Parathyroid adenoma (tissue), 2 donors: ENCODE results near the gene EFCAB7.

Experiments
- H2AFZ ChIP-seq: fragments of 300-600 bp; sonication (generic); one replicate; pipeline ENCODE4 v1.7.0; 2017; ENCODE audit warnings: antibody characterized with exemption, mild to moderate bottlenecking
- H3K27ac ChIP-seq: fragments of 300-600 bp; sonication (generic); one replicate; pipeline ENCODE4 v1.7.0; 2017
- H3K27me3 ChIP-seq: fragments of 300-600 bp; sonication (generic); one replicate; pipeline ENCODE4 v1.7.0; 2017; ENCODE audit warnings: low read length; ENCODE audit not compliant: control insufficient read depth, insufficient read depth
- H3K36me3 ChIP-seq: fragments of 300-600 bp; sonication (generic); one replicate; pipeline ENCODE4 v1.7.0; 2017; ENCODE audit warnings: low read length; ENCODE audit not compliant: control insufficient read depth, insufficient read depth
- H3K4me1 ChIP-seq: fragments of 300-600 bp; sonication (generic); one replicate; pipeline ENCODE4 v1.7.0; 2017; ENCODE audit warnings: control low read depth
- H3K4me2 ChIP-seq: fragments of 300-600 bp; sonication (generic); one replicate; pipeline ENCODE4 v1.7.0; 2017; ENCODE audit warnings: low read length
- H3K4me3 ChIP-seq: fragments of 300-600 bp; sonication (generic); one replicate; pipeline ENCODE4 v1.7.0; 2017; ENCODE audit warnings: low read depth, low read length
- H3K79me2 ChIP-seq: fragments of 300-600 bp; sonication (generic); one replicate; pipeline ENCODE4 v1.7.0; 2017; ENCODE audit warnings: control low read depth
- H3K9ac ChIP-seq: fragments of 300-600 bp; sonication (generic); one replicate; pipeline ENCODE4 v1.7.0; 2017; ENCODE audit warnings: mild to moderate bottlenecking
- H3K9me3 ChIP-seq: fragments of 300-600 bp; sonication (generic); one replicate; pipeline ENCODE4 v1.7.0; 2017; ENCODE audit warnings: low read length; ENCODE audit not compliant: control insufficient read depth
- TF ChIP-seq, protein P1 (sequence below): fragments of 300-600 bp; sonication (generic); IDR thresholded peaks from one replicate; pipeline ENCODE4 v1.7.0; 2017; ENCODE audit warnings: antibody characterized with exemption, mild to moderate bottlenecking
- donor health status: primary hyperparathyroidism.

Gene EFCAB7

DNA sequence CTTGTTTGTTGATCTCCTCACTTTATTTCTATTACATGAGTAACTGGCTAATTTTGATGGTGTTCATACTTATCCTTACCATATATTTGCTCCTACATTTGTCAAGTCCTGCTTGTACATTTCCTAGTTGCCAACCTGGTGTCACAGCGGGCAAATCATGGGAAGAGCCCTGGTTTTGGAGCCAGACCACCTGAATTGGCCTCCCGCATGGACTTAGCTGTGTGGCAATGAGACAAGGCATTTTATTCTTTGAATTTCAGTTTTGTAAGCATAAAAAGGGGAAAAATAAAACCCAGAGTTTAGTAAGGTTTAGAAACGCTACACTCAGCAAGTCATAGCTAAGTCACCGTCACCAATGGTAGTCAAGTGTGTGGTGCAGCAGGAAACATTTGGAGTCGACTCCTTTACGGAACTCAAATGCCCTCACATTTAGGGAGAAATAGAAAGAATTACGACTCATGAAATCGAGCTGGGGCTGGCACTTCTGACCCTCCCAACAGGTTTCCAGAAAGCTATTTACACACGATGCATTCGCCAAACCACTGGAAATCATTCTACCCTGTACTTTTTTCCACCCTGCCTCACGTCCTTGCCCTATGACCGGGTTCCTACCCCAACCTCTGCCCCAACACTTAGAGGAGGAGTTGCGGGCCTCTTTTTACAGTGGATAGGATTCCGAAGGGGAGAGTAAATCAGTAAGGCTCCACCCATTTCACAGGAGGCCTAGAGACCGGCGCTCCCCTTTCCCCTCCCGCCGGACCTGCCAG lies 69.4 kb downstream of the EFCAB7 start:
- peak overlapping the region; percentile 94 for H3K4me2 ChIP-seq
- H3K79me2 ChIP-seq = no peaks in the 10 kb centered on the region
- peak overlapping the region; percentile 91 for H3K27ac ChIP-seq
- peak overlapping the region; percentile 93 for H3K4me3 ChIP-seq
- TF ChIP-seq, protein P1, sequence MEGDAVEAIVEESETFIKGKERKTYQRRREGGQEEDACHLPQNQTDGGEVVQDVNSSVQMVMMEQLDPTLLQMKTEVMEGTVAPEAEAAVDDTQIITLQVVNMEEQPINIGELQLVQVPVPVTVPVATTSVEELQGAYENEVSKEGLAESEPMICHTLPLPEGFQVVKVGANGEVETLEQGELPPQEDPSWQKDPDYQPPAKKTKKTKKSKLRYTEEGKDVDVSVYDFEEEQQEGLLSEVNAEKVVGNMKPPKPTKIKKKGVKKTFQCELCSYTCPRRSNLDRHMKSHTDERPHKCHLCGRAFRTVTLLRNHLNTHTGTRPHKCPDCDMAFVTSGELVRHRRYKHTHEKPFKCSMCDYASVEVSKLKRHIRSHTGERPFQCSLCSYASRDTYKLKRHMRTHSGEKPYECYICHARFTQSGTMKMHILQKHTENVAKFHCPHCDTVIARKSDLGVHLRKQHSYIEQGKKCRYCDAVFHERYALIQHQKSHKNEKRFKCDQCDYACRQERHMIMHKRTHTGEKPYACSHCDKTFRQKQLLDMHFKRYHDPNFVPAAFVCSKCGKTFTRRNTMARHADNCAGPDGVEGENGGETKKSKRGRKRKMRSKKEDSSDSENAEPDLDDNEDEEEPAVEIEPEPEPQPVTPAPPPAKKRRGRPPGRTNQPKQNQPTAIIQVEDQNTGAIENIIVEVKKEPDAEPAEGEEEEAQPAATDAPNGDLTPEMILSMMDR = no peak
- no peaks in the 10 kb centered on the region for H3K4me1 ChIP-seq
- H3K27me3 ChIP-seq = no peaks in the 10 kb centered on the region
- peak overlapping the region; percentile 95 for H2AFZ ChIP-seq
- H3K9me3 ChIP-seq = no peaks in the 10 kb centered on the region
- H3K9ac ChIP-seq = peak overlapping the region; percentile 72
- H3K36me3 ChIP-seq = no peaks in the 10 kb centered on the region

DNA sequence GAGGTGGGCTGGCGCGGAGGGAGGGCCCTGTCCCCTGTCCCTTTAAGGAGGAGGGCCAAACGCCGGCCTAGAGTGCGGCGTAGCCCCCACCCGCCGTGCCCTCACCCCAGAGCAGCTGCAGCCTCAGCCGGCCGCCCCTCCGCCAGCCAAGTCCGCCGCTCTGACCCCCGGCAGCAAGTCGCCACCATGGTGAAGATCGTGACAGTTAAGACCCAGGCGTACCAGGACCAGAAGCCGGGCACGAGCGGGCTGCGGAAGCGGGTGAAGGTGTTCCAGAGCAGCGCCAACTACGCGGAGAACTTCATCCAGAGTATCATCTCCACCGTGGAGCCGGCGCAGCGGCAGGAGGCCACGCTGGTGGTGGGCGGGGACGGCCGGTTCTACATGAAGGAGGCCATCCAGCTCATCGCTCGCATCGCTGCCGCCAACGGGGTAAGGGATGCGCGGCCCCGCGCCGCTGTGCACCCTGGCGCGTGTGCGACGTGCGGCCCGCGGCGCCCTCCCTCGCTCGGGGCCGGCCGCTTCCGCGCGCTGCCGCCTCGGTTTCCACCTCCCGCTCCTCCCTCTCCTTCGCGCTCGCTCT lies 70.1 kb downstream of the EFCAB7 start, which contains the start of gene PGM1:
PGM1 (plus strand) TSS at position 109 of the 583 bp plus-strand sequence; CDS start at position 187, 78 bp downstream.
- peak within 1 kb of the TSS; percentile 76 for H3K9ac ChIP-seq
- H3K27me3 ChIP-seq = no peaks in the 10 kb centered on the region
- H3K4me1 ChIP-seq = no peaks in the 10 kb centered on the region
- no peaks in the 10 kb centered on the region for H3K36me3 ChIP-seq
- H3K27ac ChIP-seq = peak within 1 kb of the TSS; percentile 91
- H2AFZ ChIP-seq = peak within 1 kb of the TSS; percentile 95
- TF ChIP-seq, protein P1 = no peak
- H3K4me2 ChIP-seq = peak within 1 kb of the TSS; percentile 94
- no peaks in the 10 kb centered on the region for H3K79me2 ChIP-seq
- no peaks in the 10 kb centered on the region for H3K9me3 ChIP-seq
- peak within 1 kb of the TSS; percentile 93 for H3K4me3 ChIP-seq

DNA sequence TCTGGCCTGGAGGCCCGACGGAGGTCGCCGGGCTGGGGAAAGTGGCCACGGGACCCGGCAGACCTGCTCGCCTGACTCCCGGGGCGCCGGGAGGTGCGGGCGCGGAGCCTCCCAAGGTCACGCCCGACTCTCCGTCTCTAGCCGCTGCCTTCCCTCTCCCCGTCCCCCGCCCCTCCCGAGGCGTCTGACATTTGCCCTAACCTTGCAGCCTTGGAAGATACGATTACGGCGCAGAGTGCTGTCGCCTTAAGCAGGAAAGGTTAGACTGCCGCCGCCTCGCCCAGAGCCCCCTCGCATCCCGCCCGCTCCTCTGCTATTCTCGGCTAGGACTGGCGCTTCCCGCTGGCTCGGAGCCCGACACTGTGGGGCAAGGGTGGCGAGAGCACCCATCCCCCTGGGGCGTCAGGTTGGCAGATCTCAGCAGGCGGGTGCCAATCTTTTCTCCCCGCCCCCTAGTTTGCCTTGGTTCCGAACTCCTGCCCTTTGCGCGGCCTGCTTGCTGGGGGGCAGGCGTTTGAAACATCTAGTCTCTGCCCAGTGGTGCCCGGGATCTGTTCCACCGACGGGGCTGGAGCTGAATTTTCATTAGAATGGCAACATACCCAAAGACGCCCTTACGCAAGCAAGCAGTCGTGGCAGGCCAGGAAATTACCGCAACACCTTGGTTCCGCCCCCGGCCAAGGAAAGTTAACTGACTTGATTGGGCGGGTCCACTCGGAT lies 70.7 kb downstream of the EFCAB7 start:
- H3K9ac ChIP-seq = peak overlapping the region; percentile 76
- peak overlapping the region; percentile 95 for H2AFZ ChIP-seq
- H3K4me2 ChIP-seq = peak overlapping the region; percentile 94
- H3K36me3 ChIP-seq = no peaks in the 10 kb centered on the region
- no peaks in the 10 kb centered on the region for H3K4me1 ChIP-seq
- no peaks in the 10 kb centered on the region for H3K79me2 ChIP-seq
- peak overlapping the region; percentile 93 for H3K4me3 ChIP-seq
- H3K27ac ChIP-seq = peak overlapping the region; percentile 91
- H3K27me3 ChIP-seq = no peaks in the 10 kb centered on the region
- no peaks in the 10 kb centered on the region for H3K9me3 ChIP-seq
- TF ChIP-seq, protein P1 = no peak

DNA sequence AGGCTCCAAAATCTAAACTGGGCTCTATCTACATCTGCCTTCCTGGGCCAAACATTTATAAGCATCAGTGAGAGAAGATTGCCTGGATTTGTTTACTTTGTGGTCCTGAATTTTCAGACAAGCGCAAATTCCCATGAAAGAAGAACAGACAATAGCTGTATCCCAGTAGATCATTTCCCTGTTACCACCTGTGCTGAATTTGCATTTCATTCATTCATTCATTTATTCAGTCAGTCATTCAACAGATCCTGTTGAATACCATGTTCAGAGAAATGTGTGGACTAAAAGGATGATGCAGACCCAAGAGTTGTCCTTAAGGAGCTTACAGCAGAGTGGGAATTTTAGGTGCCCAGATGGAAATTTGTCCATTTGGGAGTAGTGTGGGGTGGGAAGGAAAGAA lies 72.1 kb downstream of the EFCAB7 start:
- no peak overlapping the region for H2AFZ ChIP-seq
- TF ChIP-seq, protein P1 = no peak
- no peaks in the 10 kb centered on the region for H3K27me3 ChIP-seq
- H3K27ac ChIP-seq = no peak overlapping the region
- no peaks in the 10 kb centered on the region for H3K79me2 ChIP-seq
- no peaks in the 10 kb centered on the region for H3K36me3 ChIP-seq
- H3K4me3 ChIP-seq = no peak overlapping the region
- H3K4me2 ChIP-seq = no peak overlapping the region
- no peaks in the 10 kb centered on the region for H3K4me1 ChIP-seq
- H3K9me3 ChIP-seq = no peaks in the 10 kb centered on the region
- H3K9ac ChIP-seq = no peak overlapping the region
